HCT116 (cell line): ENCODE data around the gene INTS4.

ENCODE experiments used
- ATF3 ChIP-seq: IDR thresholded peaks from 2 replicates; pipeline ENCODE4 v1.6.1; 2012
- CBX3 ChIP-seq: IDR thresholded peaks from 2 replicates; pipeline ENCODE4 v1.6.1; 2012; ENCODE audit warnings: low read depth
- CTCF ChIP-seq, 3 experiments: fragments of 200-600 bp in 1 of 3; sonication (generic) in 1 of 3; IDR thresholded peaks in 2 of 3; conservative IDR thresholded peaks in 1 of 3; 2 replicates each; pipeline ENCODE4 v1.5.1; 2012 to 2017; ENCODE audit warnings: low read depth in 2 of 3, low read length in 2 of 3, antibody characterized with exemption in 1 of 3, borderline replicate concordance in 1 of 3, control low read depth in 1 of 3, mild to moderate bottlenecking in 1 of 3, mixed read lengths in 1 of 3, mixed run types in 1 of 3, moderate library complexity in 1 of 3; ENCODE audit not compliant: insufficient read depth in 1 of 3
- EGR1 ChIP-seq: IDR thresholded peaks from 2 replicates; pipeline ENCODE4 v1.6.1; 2012; ENCODE audit warnings: low read depth
- EZH2phosphoT487 ChIP-seq: fragments of 200-600 bp; IDR thresholded peaks from 2 replicates; pipeline ENCODE4 v1.6.1; 2018; ENCODE audit warnings: antibody characterized with exemption, borderline replicate concordance
- MAX ChIP-seq: IDR thresholded peaks from 2 replicates; pipeline ENCODE4 v1.6.1; 2012
- POLR2A ChIP-seq: IDR thresholded peaks from 2 replicates; pipeline ENCODE4 v1.7.0; 2011; ENCODE audit warnings: borderline replicate concordance; ENCODE audit not compliant: insufficient read depth, insufficient read length; ENCODE audit errors: extremely low read depth
- RAD21 ChIP-seq: IDR thresholded peaks from 2 replicates; pipeline ENCODE4 v1.6.1; 2012; ENCODE audit warnings: low read depth, mild to moderate bottlenecking
- SP1 ChIP-seq: IDR thresholded peaks from 2 replicates; pipeline ENCODE4 v1.6.1; 2012; ENCODE audit warnings: low read depth
- YY1 ChIP-seq: IDR thresholded peaks from 2 replicates; pipeline ENCODE4 v1.6.1; 2011; ENCODE audit warnings: low read length, low read depth, moderate library complexity, mild to moderate bottlenecking; ENCODE audit not compliant: insufficient replicate concordance; ENCODE audit errors: extremely low read depth
- ZBTB33 ChIP-seq: IDR thresholded peaks from 2 replicates; pipeline ENCODE4 v1.6.1; 2011; ENCODE audit warnings: mild to moderate bottlenecking, low read length, moderate library complexity; ENCODE audit not compliant: insufficient replicate concordance; ENCODE audit errors: extremely low read depth

GRCh38 chr11:78000193-78000592, 5.7 kb upstream of the INTS4 start:
- TF ChIP-seq CTCF (IDR thresholded peaks at IDR 0.05 in 2 of 3, conservative IDR thresholded peaks at IDR 0.05 in 1 of 3; ENCODE audit: borderline replicate concordance in 1 of 3, insufficient read depth in 1 of 3, low read depth in 2 of 3, low read length in 2 of 3) (peak; percentile 58 to 76 (median 71); a peak in 5 of 6 replicates), MAX (no peak), ZBTB33 (no peak), YY1 (peak; percentile 13), ATF3 (no peak), EZH2phosphoT487 (no peak), EGR1 (no peak), POLR2A (no peak), RAD21 (peak; percentile 67), SP1 (no peak), CBX3 (no peak)
